ENCODE measurements around the gene PLCD3. TPM values are rescaled to one million over a fixed set of nuclear protein-coding genes. Genes with fewer than 3 reads are reported as not detected.

The PLCD3 gene
- total and polyA plus RNA-seq, 2 of the 13 experiments (the other 11 are each of a cell fraction or from before 2014, with no cell fraction given), result 11.3 to 39.1 TPM

- TF ChIP-seq FOXC1 (CRISPR knock-in tag; IDR thresholded peaks at IDR 0.05; ENCODE audit: borderline replicate concordance) (peak; percentile 13; the same call in 1 of the 2 replicates), STAT5B (CRISPR knock-in tag; IDR thresholded peaks at IDR 0.05) (peak; percentile 61; the same call in 1 of the 2 replicates), FOXJ3 (CRISPR knock-in tag; IDR thresholded peaks at IDR 0.05; ENCODE audit: borderline replicate concordance) (no peak; the same call in 1 of the 2 replicates), ATF4 (CRISPR knock-in tag; IDR thresholded peaks at IDR 0.05) (peak in 1 of 2 experiments; percentile 54; a peak in 2 of 4 replicates), ZNF7 (CRISPR knock-in tag; IDR thresholded peaks at IDR 0.05) (no peak), TP53 (CRISPR knock-in tag; conservative IDR thresholded peaks at IDR 0.05) (no peak), JUNB (CRISPR knock-in tag; IDR thresholded peaks at IDR 0.05; ENCODE audit: borderline replicate concordance) (no peak), ZNF703 (CRISPR knock-in tag; IDR thresholded peaks at IDR 0.05; ENCODE audit: borderline replicate concordance) (peak; percentile 94), KDM5A (IDR thresholded peaks at IDR 0.05; ENCODE audit: borderline replicate concordance, low read length) (no peak), JUN (CRISPR knock-in tag; IDR thresholded peaks at IDR 0.05) (peak; percentile 15)
- TF ChIP-seq, protein P1, sequence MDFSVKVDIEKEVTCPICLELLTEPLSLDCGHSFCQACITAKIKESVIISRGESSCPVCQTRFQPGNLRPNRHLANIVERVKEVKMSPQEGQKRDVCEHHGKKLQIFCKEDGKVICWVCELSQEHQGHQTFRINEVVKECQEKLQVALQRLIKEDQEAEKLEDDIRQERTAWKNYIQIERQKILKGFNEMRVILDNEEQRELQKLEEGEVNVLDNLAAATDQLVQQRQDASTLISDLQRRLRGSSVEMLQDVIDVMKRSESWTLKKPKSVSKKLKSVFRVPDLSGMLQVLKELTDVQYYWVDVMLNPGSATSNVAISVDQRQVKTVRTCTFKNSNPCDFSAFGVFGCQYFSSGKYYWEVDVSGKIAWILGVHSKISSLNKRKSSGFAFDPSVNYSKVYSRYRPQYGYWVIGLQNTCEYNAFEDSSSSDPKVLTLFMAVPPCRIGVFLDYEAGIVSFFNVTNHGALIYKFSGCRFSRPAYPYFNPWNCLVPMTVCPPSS (IDR thresholded peaks at IDR 0.05), result no peak
- TF ChIP-seq, protein P2, sequence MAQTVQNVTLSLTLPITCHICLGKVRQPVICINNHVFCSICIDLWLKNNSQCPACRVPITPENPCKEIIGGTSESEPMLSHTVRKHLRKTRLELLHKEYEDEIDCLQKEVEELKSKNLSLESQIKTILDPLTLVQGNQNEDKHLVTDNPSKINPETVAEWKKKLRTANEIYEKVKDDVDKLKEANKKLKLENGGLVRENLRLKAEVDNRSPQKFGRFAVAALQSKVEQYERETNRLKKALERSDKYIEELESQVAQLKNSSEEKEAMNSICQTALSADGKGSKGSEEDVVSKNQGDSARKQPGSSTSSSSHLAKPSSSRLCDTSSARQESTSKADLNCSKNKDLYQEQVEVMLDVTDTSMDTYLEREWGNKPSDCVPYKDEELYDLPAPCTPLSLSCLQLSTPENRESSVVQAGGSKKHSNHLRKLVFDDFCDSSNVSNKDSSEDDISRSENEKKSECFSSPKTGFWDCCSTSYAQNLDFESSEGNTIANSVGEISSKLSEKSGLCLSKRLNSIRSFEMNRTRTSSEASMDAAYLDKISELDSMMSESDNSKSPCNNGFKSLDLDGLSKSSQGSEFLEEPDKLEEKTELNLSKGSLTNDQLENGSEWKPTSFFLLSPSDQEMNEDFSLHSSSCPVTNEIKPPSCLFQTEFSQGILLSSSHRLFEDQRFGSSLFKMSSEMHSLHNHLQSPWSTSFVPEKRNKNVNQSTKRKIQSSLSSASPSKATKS (CRISPR knock-in tag; IDR thresholded peaks at IDR 0.05), result peak; percentile 99
- TF ChIP-seq, protein P3, sequence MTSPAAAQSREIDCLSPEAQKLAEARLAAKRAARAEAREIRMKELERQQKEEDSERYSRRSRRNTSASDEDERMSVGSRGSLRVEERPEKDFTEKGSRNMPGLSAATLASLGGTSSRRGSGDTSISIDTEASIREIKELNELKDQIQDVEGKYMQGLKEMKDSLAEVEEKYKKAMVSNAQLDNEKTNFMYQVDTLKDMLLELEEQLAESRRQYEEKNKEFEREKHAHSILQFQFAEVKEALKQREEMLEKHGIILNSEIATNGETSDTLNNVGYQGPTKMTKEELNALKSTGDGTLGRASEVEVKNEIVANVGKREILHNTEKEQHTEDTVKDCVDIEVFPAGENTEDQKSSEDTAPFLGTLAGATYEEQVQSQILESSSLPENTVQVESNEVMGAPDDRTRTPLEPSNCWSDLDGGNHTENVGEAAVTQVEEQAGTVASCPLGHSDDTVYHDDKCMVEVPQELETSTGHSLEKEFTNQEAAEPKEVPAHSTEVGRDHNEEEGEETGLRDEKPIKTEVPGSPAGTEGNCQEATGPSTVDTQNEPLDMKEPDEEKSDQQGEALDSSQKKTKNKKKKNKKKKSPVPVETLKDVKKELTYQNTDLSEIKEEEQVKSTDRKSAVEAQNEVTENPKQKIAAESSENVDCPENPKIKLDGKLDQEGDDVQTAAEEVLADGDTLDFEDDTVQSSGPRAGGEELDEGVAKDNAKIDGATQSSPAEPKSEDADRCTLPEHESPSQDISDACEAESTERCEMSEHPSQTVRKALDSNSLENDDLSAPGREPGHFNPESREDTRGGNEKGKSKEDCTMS (CRISPR knock-in tag; conservative IDR thresholded peaks at IDR 0.05), result 0 out of 2 replicates have a peak, but pooled peaks have one; percentile 76
- TF ChIP-seq, protein P4, sequence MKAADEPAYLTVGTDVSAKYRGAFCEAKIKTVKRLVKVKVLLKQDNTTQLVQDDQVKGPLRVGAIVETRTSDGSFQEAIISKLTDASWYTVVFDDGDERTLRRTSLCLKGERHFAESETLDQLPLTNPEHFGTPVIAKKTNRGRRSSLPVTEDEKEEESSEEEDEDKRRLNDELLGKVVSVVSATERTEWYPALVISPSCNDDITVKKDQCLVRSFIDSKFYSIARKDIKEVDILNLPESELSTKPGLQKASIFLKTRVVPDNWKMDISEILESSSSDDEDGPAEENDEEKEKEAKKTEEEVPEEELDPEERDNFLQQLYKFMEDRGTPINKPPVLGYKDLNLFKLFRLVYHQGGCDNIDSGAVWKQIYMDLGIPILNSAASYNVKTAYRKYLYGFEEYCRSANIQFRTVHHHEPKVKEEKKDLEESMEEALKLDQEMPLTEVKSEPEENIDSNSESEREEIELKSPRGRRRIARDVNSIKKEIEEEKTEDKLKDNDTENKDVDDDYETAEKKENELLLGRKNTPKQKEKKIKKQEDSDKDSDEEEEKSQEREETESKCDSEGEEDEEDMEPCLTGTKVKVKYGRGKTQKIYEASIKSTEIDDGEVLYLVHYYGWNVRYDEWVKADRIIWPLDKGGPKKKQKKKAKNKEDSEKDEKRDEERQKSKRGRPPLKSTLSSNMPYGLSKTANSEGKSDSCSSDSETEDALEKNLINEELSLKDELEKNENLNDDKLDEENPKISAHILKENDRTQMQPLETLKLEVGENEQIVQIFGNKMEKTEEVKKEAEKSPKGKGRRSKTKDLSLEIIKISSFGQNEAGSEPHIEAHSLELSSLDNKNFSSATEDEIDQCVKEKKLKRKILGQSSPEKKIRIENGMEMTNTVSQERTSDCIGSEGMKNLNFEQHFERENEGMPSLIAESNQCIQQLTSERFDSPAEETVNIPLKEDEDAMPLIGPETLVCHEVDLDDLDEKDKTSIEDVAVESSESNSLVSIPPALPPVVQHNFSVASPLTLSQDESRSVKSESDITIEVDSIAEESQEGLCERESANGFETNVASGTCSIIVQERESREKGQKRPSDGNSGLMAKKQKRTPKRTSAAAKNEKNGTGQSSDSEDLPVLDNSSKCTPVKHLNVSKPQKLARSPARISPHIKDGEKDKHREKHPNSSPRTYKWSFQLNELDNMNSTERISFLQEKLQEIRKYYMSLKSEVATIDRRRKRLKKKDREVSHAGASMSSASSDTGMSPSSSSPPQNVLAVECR (CRISPR knock-in tag; IDR thresholded peaks at IDR 0.05; ENCODE audit: borderline replicate concordance), result peak; percentile 80; the same call in 1 of the 2 replicates
Measured at GRCh38 chr17:45161288-45162024, 29.1 kb upstream of the PLCD3 start, which contains the start of gene HEXIM2 (continued).
